HEK293T (cell line): ENCODE measurements around the gene IL1RAPL1.

Experiments used
- CTCF ChIA-PET: fragments of 350-600 bp; formaldehyde crosslinking; extraction: SDS; loops from one replicate; lab custom pipeline; 2021; ENCODE audit warnings: antibody characterized with exemption, inconsistent platforms; lab: Yijun Ruan, JAX
- POLR2A ChIA-PET: fragments of 350-600 bp; formaldehyde crosslinking; extraction: SDS; loops from one replicate; lab custom pipeline; 2020; ENCODE audit warnings: antibody characterized with exemption, inconsistent platforms; lab: Yijun Ruan, JAX
- DNase-seq: peaks from one replicate; pipeline ENCODE4 v3.0.0; 2012; ENCODE audit warnings: mixed read lengths; ENCODE audit errors: extremely low spot score
- ARNT ChIP-seq: fragments of 450-650 bp; IDR thresholded peaks from 2 replicates; pipeline ENCODE4 v1.6.1; 2017; ENCODE audit warnings: mild to moderate bottlenecking
- BHLHE40 ChIP-seq: fragments of 450-650 bp; IDR thresholded peaks from 2 replicates; pipeline ENCODE4 v1.6.1; 2016; ENCODE audit warnings: mild to moderate bottlenecking, moderate library complexity, borderline replicate concordance
- CTBP1 ChIP-seq: fragments of 450-650 bp; IDR thresholded peaks from 2 replicates; pipeline ENCODE4 v1.6.1; 2016; ENCODE audit warnings: borderline replicate concordance
- ELF4 ChIP-seq: fragments of 450-650 bp; IDR thresholded peaks from 2 replicates; pipeline ENCODE4 v1.6.1; 2017; ENCODE audit warnings: antibody characterized with exemption
- FOXA1 ChIP-seq: fragments of 450-650 bp; IDR thresholded peaks from 2 replicates; pipeline ENCODE4 v1.6.1; 2016; ENCODE audit warnings: mild to moderate bottlenecking
- FOXK2 ChIP-seq: fragments of 450-650 bp; IDR thresholded peaks from 2 replicates; pipeline ENCODE4 v1.6.1; 2016; ENCODE audit warnings: mild to moderate bottlenecking
- FOXM1 ChIP-seq: fragments of 450-650 bp; IDR thresholded peaks from 2 replicates; pipeline ENCODE4 v1.6.1; 2017; ENCODE audit warnings: mild to moderate bottlenecking, borderline replicate concordance
- HDGF ChIP-seq: fragments of 450-650 bp; IDR thresholded peaks from 2 replicates; pipeline ENCODE4 v1.6.1; 2017; ENCODE audit warnings: antibody characterized with exemption, borderline replicate concordance
- L3MBTL2 ChIP-seq: fragments of 450-650 bp; conservative IDR thresholded peaks from 2 replicates; pipeline ENCODE4 v1.6.1; 2016; ENCODE audit warnings: mild to moderate bottlenecking
- LEF1 ChIP-seq: fragments of 450-650 bp; IDR thresholded peaks from 2 replicates; pipeline ENCODE4 v1.6.1; 2017; ENCODE audit warnings: mild to moderate bottlenecking, borderline replicate concordance
- NFRKB ChIP-seq: fragments of 450-650 bp; IDR thresholded peaks from 2 replicates; pipeline ENCODE4 v1.6.1; 2016; ENCODE audit warnings: mild to moderate bottlenecking, moderate library complexity
- SP1 ChIP-seq: fragments of 450-650 bp; IDR thresholded peaks from 2 replicates; pipeline ENCODE4 v1.6.1; 2017
- SUZ12 ChIP-seq: fragments of 450-650 bp; IDR thresholded peaks from 2 replicates; pipeline ENCODE4 v1.6.1; 2016; ENCODE audit warnings: mild to moderate bottlenecking
- TARDBP ChIP-seq: fragments of 450-650 bp; IDR thresholded peaks from 2 replicates; pipeline ENCODE4 v1.6.1; 2016
- ZNF384 ChIP-seq: fragments of 450-650 bp; IDR thresholded peaks from 2 replicates; pipeline ENCODE4 v1.6.1; 2016
- TF ChIP-seq, protein P1 (sequence below): fragments of 450-650 bp; IDR thresholded peaks from 2 replicates; pipeline ENCODE4 v1.6.1; 2016

The IL1RAPL1 gene

DNA sequence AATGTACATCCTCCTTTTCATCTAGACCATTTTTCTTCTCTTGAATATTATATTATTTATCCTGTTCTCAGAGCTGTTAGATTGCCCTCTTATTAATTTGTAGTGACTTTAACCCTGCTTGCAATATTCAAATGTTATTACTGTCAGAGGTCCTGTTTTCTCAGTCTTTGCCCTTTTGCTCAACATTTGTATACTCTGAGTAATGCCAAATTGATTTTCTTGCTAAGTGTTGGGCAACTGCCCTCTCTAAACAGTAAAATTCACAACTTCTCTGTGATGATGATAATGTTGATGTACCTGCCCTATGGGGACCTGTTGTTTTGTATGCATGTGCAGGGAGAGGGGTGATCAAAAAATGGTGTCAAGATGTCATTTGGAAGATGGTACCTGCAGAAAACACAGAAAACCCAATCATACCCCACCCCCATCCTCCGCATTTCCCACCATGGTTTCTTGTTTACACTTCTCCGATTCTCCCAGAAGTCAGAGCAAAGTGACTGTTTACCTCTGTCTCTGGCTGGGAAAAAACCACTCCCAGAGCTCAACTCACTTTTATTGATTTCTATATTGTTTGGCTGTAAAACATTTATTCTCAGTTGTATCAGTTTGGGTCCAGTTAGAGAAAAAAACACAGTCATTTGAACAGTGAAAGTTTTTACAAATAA lies 694.0 kb downstream of the IL1RAPL1 start:
- TF ChIP-seq FOXA1 (no peak), HDGF (no peak), L3MBTL2 (no peak), CTBP1 (no peak)
- TF ChIP-seq, protein P1, sequence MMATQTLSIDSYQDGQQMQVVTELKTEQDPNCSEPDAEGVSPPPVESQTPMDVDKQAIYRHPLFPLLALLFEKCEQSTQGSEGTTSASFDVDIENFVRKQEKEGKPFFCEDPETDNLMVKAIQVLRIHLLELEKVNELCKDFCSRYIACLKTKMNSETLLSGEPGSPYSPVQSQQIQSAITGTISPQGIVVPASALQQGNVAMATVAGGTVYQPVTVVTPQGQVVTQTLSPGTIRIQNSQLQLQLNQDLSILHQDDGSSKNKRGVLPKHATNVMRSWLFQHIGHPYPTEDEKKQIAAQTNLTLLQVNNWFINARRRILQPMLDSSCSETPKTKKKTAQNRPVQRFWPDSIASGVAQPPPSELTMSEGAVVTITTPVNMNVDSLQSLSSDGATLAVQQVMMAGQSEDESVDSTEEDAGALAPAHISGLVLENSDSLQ: no peak
- no peak for DNase-seq
- CTCF ChIA-PET: no interaction called here
- POLR2A ChIA-PET: no interaction called here

DNA sequence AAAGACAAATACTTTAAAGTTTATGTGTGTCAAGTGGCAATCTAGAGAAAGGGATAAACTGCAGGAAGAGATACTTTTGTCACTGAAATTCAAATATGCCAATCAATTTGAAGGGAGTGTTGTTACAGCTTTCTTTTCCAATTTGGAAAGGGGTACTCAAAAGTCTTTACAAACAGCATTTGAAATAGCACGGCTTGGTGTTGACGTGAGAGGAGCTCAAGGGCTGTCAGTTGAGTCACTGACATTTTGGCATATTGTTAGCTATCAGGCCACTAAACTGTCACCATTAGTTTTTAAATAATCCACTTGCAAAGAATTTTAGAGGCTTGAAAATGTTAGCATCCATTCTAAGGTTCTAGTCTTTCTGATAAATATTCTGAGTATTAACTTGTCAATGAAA lies 698.4 kb downstream of the IL1RAPL1 start:
- DNase-seq: no peak
- ChIA-PET POLR2A (no interaction called here), CTCF (no interaction called here)
- TF ChIP-seq ARNT: no peak
- no peak for TF ChIP-seq FOXK2
- TF ChIP-seq NFRKB: no peak
- no peak for TF ChIP-seq CTBP1
- no peak for TF ChIP-seq L3MBTL2
- no peak for TF ChIP-seq FOXM1
- TF ChIP-seq ELF4: no peak
- TF ChIP-seq, protein P1: no peak
- no peak for TF ChIP-seq BHLHE40
- TF ChIP-seq SP1: no peak
- TF ChIP-seq SUZ12: no peak
- TF ChIP-seq FOXA1: no peak
- no peak for TF ChIP-seq ZNF384
- no peak for TF ChIP-seq TARDBP
- no peak for TF ChIP-seq HDGF

DNA sequence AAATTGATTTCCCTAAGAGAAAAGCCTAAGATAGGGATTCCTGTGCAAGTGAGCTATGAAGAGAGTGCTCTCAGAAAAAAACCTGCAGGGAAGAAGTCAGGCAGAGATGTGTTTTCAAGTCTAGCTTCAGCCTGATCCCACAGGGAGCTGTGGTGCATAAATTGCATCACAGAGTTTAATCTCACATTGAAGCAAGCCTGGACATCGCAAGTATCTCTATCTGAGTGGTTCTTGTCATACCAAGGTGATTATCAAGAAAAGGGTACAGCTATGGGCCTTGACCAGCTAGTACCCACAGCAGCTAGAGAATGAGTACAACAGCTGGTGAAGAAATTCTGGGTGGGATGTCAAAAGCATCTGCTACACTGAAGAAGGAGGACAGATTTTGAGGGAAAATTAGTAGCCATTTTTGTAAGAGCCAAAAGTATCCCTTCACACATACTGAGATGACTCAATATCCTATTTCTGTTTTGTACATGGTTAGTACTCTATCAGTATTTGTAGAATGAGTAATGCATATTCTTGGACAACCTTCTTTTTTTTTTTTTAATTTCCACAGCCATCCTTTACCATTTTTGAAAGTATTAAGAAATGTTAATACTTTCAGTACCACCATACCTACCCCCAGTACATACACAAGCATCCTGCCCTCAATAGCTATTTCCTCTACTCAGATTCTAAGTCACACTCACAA lies 708.9 kb downstream of the IL1RAPL1 start:
- TF ChIP-seq HDGF: no peak
- CTCF ChIA-PET: no interaction called here
- no peak for DNase-seq
- POLR2A ChIA-PET: no interaction called here

DNA sequence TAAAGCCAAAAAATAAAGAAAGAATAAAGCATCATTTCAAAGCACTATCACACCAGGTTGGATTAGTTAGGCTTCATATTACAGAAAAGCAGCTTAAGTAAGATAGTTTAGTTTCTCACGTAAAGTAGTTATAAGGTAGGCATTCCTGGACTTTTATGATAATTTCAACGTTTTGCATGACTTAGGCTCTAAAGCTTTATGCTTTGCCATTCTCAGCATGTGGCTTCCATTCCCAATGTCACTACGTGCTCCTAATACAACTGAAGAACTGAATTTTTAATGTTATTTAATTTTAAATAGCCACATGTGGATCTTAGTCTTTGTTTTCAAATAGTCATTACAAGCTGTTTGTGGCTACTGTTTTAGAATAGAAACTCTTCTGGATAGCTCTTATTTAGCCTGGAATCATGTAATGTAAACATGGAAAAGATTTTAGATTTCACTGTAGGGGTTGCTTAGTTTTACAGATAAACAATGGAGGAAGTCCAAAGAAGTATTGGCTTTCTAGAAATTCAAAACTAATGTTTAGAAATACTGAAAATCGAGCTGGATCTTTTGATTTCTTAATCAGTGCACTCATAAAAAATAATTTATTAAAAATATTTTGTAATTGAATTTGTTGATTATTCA lies 710.0 kb downstream of the IL1RAPL1 start:
- TF ChIP-seq LEF1 (no peak), BHLHE40 (no peak), ZNF384 (no peak), SP1 (no peak), L3MBTL2 (no peak), FOXK2 (no peak), FOXA1 (no peak), FOXM1 (no peak), ELF4 (no peak), TARDBP (no peak), CTBP1 (no peak), SUZ12 (no peak)
- TF ChIP-seq, protein P1: no peak
- POLR2A ChIA-PET: no interaction called here
- CTCF ChIA-PET: no interaction called here
- DNase-seq: no peak

DNA sequence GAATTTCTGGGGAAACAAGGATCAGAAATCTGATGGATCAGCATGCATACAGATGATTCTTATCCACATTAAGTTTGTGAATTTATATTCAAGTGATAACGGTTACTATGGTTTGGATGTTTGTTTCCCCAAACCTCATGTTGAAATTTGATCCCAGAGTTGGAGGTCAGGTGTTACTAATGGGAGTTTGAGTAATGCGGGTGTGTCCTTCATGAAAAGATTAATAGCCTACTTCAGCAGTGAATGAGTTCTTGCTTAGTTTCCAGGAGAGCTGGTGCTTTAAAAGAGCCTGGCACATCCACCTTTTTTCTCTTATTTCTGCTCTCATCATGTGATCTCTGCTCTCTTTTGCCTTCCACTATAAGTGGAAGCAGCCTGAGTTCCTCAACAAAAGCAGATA lies 712.4 kb downstream of the IL1RAPL1 start:
- no peak for DNase-seq
- CTCF ChIA-PET: no interaction called here
- TF ChIP-seq HDGF: no peak
- no peak for TF ChIP-seq ZNF384
- TF ChIP-seq FOXM1: no peak
- no peak for TF ChIP-seq LEF1
- TF ChIP-seq FOXA1: no peak
- no peak for TF ChIP-seq NFRKB
- TF ChIP-seq L3MBTL2: no peak
- TF ChIP-seq SUZ12: no peak
- no peak for TF ChIP-seq FOXK2

DNA sequence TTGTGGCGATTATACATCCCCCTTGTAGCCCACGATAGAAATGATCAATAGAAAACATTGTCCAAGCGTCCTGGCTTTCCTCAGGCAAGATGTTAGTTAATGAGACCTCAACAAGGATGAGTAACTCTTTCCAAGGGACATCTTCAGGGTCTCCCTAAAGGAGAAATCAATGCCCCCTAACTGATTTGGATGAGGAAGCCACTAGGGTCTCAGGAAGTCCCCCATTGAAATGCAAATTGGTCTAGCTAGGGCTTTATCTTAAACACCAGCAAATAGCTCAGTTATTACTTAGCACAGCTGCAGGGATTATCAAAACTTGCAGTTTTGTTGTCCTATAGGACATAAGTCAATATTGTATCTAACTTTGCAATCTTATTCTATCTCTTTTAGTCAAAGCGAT lies 721.5 kb downstream of the IL1RAPL1 start:
- no peak for TF ChIP-seq HDGF
- DNase-seq: no peak
- ChIA-PET CTCF (no interaction called here), POLR2A (no interaction called here)

More for the DNA sequence above, 712.4 kb downstream of the IL1RAPL1 start:
- POLR2A ChIA-PET: no interaction called here
